Tibial nerve (tissue), 4 donors: ENCODE measurements around the gene LMO4.

Source experiments
- EP300 ChIP-seq, 2 donors: sonication (generic); formaldehyde crosslinking; IDR thresholded peaks; one replicate each; pipeline ENCODE4 v1.6.1; 2017; ENCODE audit warnings: antibody characterized with exemption in 2 of 2, mild to moderate bottlenecking in 1 of 2
- POLR2A ChIP-seq, 2 donors: fragments of 450-650 bp; IDR thresholded peaks; one replicate each; pipeline ENCODE4 v1.6.1; 2017; ENCODE audit warnings: antibody characterized with exemption in 2 of 2, mild to moderate bottlenecking in 2 of 2, moderate library complexity in 2 of 2
- TF ChIP-seq, protein P1 (sequence below), 5 experiments: fragments of 200-600 bp in 3 of 5; fragments of 450-650 bp in 2 of 5; sonication (generic) in 3 of 5; IDR thresholded peaks; one replicate each; pipeline ENCODE4 v1.5.1; 2016 to 2019; ENCODE audit warnings: antibody characterized with exemption in 5 of 5, mild to moderate bottlenecking in 3 of 5, moderate library complexity in 2 of 5

DNA sequence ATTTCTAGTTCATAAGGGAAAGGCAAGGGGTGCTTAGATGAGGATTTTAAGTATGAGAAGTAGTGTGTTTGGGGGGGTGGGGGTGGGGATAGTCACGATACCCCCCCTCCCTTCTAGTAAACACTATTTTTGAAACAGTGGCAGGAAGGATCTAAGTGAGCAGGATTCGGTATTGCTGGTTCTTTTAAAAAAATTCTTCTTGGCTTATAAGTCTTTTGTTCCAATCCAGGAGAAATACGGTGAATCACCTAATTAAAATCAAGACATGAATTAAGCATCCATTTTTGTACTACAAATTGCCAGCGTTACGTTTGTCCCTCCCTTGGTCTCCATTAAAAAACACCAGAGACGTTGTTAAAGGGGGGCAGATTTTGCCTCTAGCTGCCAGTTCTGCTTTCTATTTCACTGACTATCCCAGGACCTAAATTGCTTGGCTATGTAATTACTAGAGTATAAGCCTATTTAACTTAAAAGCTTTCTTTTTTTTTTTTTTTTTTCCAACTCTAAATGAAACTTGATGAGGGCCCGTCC lies 911 bp downstream of the LMO4 start:
- TF ChIP-seq, protein P1, sequence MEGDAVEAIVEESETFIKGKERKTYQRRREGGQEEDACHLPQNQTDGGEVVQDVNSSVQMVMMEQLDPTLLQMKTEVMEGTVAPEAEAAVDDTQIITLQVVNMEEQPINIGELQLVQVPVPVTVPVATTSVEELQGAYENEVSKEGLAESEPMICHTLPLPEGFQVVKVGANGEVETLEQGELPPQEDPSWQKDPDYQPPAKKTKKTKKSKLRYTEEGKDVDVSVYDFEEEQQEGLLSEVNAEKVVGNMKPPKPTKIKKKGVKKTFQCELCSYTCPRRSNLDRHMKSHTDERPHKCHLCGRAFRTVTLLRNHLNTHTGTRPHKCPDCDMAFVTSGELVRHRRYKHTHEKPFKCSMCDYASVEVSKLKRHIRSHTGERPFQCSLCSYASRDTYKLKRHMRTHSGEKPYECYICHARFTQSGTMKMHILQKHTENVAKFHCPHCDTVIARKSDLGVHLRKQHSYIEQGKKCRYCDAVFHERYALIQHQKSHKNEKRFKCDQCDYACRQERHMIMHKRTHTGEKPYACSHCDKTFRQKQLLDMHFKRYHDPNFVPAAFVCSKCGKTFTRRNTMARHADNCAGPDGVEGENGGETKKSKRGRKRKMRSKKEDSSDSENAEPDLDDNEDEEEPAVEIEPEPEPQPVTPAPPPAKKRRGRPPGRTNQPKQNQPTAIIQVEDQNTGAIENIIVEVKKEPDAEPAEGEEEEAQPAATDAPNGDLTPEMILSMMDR (IDR thresholded peaks at IDR 0.05) = no peak
- peak in 1 of 2 donors; percentile 27 for TF ChIP-seq POLR2A (IDR thresholded peaks at IDR 0.05)
- TF ChIP-seq EP300 (IDR thresholded peaks at IDR 0.05) = no peak
